ENCODE measurements around the gene KLK15. TPM values are rescaled to one million over a fixed set of nuclear protein-coding genes. Genes with fewer than 3 reads are reported as not detected.

Gene KLK15
- total RNA-seq, 1 donor from 2014 or later, result not detected

DNA sequence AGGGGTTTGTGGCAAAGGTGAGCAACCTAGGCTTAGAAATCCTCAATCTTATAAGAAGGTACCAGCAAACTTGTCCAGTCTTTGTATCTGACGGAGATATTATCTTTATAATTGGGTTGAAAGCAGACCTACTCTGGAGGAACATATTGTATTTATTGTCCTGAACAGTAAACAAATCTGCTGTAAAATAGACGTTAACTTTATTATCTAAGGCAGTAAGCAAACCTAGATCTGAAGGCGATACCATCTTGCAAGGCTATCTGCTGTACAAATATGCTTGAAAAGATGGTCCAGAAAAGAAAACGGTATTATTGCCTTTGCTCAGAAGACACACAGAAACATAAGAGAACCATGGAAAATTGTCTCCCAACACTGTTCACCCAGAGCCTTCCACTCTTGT is 36.1 kb upstream of the KLK15 start:
- Histone ChIP-seq H3K27me3 (peaks cover 96% of the 10 kb centered on the region), H3K36me3 (no peaks in the 10 kb centered on the region), H3K79me2 (ENCODE audit: low read depth) (no peaks in the 10 kb centered on the region), H3K4me2 (no peak overlapping the region), H4K20me1 (ENCODE audit: low read depth) (no peaks in the 10 kb centered on the region), H3K9me3 (ENCODE audit: low read depth) (no peaks in the 10 kb centered on the region), H2AFZ (replicated peaks) (no peak overlapping the region), H3K9ac (no peak overlapping the region), H3F3A (ENCODE audit: low read depth) (no peaks in the 10 kb centered on the region), H3K27ac (no peak overlapping the region), H3K4me3 (no peak overlapping the region), H3K4me1 (no peaks in the 10 kb centered on the region)
- TF ChIP-seq EZH2phosphoT487 (IDR thresholded peaks at IDR 0.05) (no peak), CTCF (IDR thresholded peaks at IDR 0.05) (no peak), EZH2 (IDR thresholded peaks at IDR 0.05) (no peak)
- Mint-ChIP-seq H3K9me3 (no peaks in the 10 kb centered on the region), H3K27ac (no peak overlapping the region), H3K4me1 (no peaks in the 10 kb centered on the region), H3K4me3 (no peak overlapping the region), H3K27me3 (ENCODE audit: insufficient read depth, low read depth) (peaks cover 7% of the 10 kb centered on the region), H3K36me3 (no peaks in the 10 kb centered on the region)
- no peak for DNase-seq (ENCODE audit: low spot score)

DNA sequence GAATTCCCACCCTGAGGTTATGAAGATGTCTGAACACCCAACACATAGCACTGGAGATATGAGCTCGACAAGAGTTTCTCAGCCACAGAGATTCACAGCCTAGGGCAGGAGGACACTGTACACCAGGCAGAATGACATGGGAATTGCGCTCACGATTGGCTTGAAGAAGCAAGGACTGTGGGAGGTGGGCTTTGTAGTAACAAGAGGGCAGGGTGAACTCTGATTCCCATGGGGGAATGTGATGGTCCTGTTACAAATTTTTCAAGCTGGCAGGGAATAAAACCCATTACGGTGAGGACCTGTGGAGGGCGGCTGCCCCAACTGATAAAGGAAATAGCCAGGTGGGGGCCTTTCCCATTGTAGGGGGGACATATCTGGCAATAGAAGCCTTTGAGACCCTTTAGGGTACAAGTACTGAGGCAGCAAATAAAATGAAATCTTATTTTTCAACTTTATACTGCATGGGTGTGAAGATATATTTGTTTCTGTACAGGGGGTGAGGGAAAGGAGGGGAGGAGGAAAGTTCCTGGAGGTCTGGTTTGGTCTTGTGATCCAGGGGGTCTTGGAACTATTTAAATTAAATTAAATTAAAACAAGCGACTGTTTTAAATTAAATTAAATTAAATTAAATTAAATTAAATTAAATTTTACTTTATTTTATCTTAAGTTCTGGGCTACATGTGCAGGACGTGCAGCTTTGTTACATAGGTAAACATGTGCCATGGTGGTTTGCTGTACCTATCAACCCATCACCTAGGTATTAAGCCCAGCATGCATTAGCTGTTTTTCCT is 28.3 kb upstream of the KLK15 start:
- Histone ChIP-seq H3K9me3 (ENCODE audit: low read depth) (no peaks in the 10 kb centered on the region), H2AFZ (replicated peaks) (no peak overlapping the region), H3K4me1 (no peaks in the 10 kb centered on the region), H3K9ac (no peak overlapping the region), H3F3A (ENCODE audit: low read depth) (no peaks in the 10 kb centered on the region), H3K4me3 (no peak overlapping the region), H3K27me3 (peaks cover 51% of the 10 kb centered on the region), H3K79me2 (ENCODE audit: low read depth) (no peaks in the 10 kb centered on the region), H3K36me3 (no peaks in the 10 kb centered on the region), H3K27ac (no peak overlapping the region), H4K20me1 (ENCODE audit: low read depth) (no peaks in the 10 kb centered on the region), H3K4me2 (no peak overlapping the region)
- Mint-ChIP-seq H3K27me3 (ENCODE audit: insufficient read depth, low read depth) (peaks cover 20% of the 10 kb centered on the region), H3K9me3 (peaks cover 2% of the 10 kb centered on the region), H3K36me3 (no peaks in the 10 kb centered on the region), H3K4me1 (no peaks in the 10 kb centered on the region), H3K27ac (no peak overlapping the region), H3K4me3 (no peak overlapping the region)
- TF ChIP-seq EZH2phosphoT487 (IDR thresholded peaks at IDR 0.05), result no peak
- TF ChIP-seq EZH2 (IDR thresholded peaks at IDR 0.05), result no peak
- no peak for TF ChIP-seq CTCF (IDR thresholded peaks at IDR 0.05)
- no peak for DNase-seq (ENCODE audit: low spot score)

GRCh38 chr19:50861010-50861409 is 27.6 kb upstream of the KLK15 start:
- no peaks in the 10 kb centered on the region for H3K4me1 ChIP-seq
- no peak overlapping the region for H3K9ac ChIP-seq
- H3K27me3 ChIP-seq, result peaks cover 46% of the 10 kb centered on the region
- H2AFZ ChIP-seq (replicated peaks), result no peak overlapping the region
- no peak overlapping the region for H3K4me2 ChIP-seq
- no peaks in the 10 kb centered on the region for H4K20me1 ChIP-seq (ENCODE audit: low read depth)
- Mint-ChIP-seq H3K9me3 (peaks cover 2% of the 10 kb centered on the region), H3K4me1 (no peaks in the 10 kb centered on the region), H3K4me3 (no peak overlapping the region), H3K27ac (no peak overlapping the region), H3K36me3 (no peaks in the 10 kb centered on the region), H3K27me3 (ENCODE audit: insufficient read depth, low read depth) (peaks cover 20% of the 10 kb centered on the region)
- H3K79me2 ChIP-seq (ENCODE audit: low read depth), result no peaks in the 10 kb centered on the region
- H3K27ac ChIP-seq, result no peak overlapping the region
- DNase-seq (ENCODE audit: low spot score), result no peak
- TF ChIP-seq EZH2 (IDR thresholded peaks at IDR 0.05), result no peak
- TF ChIP-seq CTCF (IDR thresholded peaks at IDR 0.05), result no peak
- no peak for TF ChIP-seq EZH2phosphoT487 (IDR thresholded peaks at IDR 0.05)
- H3F3A ChIP-seq (ENCODE audit: low read depth), result no peaks in the 10 kb centered on the region
- H3K4me3 ChIP-seq, result no peak overlapping the region
- no peaks in the 10 kb centered on the region for H3K36me3 ChIP-seq
- no peaks in the 10 kb centered on the region for H3K9me3 ChIP-seq (ENCODE audit: low read depth)
